OCI-M2 (cell line): ENCODE measurements around the gene AVEN.

Experiments used
- DNase-seq: peaks from one replicate; lab custom pipeline; 2025; ENCODE audit not compliant: unreplicated experiment; lab: John Stamatoyannopoulos, UW

The AVEN gene

GRCh38 chr15:33987444-33987843, 51.6 kb downstream of the AVEN start:
- no peak for DNase-seq

GRCh38 chr15:33985751-33986150, 53.3 kb downstream of the AVEN start:
- DNase-seq = no peak

- DNase-seq = no peak
Measured at GRCh38 chr15:33985287-33985686, 53.7 kb downstream of the AVEN start.

DNA sequence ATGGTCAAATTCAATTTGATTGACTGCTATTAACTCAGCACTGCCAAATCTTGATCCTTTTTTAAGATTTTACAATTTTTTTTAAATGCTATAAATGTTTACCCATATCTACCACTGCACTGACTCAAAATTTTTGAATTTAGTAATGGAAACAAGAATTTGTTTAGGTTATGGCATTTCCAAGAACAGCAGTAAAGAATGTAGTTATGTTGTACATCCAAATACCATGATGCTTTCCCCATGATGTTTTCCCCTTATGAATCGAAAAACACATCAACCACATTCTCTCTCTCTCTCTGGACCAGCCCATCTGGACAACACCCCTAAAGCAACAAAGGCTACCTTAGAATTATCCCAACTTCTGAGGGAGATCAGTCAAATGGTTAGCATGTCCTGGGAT, 56.5 kb downstream of the AVEN start:
- DNase-seq = no peak

DNA sequence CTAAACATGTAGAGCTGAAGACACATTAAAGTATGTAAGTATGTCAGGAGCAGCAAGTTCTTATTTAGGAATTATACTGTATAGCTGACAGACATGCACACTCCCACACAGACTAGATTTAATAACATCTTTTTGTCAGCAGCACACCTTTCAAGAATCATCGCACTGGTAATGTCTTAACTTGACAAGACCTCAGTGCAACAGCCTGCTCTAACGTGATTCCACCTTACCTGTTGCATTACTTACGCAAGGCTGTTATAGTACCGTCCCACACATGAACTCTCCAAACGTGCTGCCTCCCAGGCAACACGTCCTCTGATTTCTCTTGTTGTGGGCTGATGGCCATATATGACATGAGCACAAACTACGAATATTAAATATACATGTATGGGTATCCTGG, 58.8 kb downstream of the AVEN start:
- DNase-seq = no peak

DNA sequence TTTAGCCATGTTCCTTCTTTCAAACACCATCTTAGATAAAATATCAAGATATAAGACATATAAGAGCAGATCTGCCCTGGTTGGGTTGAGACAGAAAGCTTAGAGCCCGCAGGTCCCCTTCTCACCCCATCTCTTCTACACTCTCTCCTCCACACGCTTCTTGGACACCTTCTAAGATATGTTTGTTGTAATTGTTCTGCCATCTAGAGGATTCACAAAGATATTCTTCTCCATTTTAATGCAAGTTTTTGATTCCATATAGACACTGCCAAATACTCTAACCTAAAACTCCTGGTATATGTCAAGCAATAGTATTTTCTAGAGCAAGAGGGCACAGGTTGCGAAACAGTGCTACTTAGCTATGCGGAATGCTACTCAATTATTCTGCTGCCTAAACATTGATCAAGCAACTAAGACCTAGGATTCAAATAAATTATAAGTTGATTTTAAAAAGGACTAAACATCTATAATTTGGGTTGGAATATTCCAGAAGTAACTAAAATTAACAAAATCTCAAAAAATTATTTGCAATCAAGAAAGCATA, 63.9 kb downstream of the AVEN start:
- no peak for DNase-seq

DNA sequence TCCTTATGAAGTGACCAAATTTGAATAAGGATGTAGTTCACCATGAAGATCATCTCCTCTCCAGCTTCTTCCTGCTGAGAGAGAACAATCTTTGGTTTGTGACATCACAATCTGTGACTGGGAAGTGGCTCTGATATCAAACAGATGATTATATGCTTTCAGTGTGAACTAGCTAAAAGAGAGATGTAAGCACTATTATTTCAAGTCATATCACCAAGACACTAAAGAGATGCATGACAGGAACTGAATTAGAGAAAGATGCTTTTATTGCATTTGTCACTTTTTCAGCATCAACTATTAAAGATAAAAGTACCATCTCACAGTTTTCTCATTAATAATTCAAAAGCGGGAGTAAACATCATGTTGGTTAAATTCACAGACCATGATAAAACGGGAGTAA, 67.2 kb downstream of the AVEN start:
- DNase-seq = no peak

DNA sequence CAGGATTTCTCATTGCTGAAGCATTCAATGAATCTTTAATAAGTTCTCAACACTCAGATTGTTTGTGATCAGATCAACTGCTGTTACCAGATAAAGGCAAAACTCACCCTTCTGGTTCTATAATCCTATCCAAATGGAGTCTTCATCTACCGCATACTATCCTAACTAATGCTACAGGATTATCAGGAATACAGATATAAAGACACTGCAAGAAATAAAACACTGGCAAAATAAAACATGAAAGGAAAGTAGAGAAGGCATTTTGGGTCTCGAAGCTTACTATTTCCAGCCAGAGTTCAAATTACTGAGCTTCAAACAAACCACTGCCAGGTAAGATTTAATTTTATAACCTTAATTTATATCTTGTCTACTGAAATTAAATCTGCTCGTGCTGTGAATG, 70.2 kb downstream of the AVEN start:
- no peak for DNase-seq

- no peak for DNase-seq
Measured at GRCh38 chr15:33968224-33968623, 70.8 kb downstream of the AVEN start, which contains the start of gene CHRM5. CHRM5 (plus strand) TSS chr15:33968497; CDS start chr15:34062718, 94,221 bp downstream.

DNA sequence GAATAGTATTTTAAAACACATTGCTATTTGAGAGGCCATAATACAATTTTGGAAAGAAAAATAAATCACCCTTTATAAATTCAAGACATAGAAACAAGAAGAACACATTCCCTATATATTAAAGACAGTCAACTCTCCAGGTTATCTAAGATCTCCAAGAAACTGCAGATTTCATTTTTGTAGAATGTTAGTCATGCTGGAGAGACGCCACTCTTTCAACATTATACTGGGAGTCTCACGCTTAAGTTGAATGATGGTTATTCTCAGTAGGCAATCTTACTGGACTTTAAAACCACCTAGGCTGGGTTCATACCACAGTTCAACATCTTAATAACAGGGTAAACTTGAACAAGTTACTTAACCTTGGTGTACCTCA, 74.4 kb downstream of the AVEN start:
- no peak for DNase-seq

DNA sequence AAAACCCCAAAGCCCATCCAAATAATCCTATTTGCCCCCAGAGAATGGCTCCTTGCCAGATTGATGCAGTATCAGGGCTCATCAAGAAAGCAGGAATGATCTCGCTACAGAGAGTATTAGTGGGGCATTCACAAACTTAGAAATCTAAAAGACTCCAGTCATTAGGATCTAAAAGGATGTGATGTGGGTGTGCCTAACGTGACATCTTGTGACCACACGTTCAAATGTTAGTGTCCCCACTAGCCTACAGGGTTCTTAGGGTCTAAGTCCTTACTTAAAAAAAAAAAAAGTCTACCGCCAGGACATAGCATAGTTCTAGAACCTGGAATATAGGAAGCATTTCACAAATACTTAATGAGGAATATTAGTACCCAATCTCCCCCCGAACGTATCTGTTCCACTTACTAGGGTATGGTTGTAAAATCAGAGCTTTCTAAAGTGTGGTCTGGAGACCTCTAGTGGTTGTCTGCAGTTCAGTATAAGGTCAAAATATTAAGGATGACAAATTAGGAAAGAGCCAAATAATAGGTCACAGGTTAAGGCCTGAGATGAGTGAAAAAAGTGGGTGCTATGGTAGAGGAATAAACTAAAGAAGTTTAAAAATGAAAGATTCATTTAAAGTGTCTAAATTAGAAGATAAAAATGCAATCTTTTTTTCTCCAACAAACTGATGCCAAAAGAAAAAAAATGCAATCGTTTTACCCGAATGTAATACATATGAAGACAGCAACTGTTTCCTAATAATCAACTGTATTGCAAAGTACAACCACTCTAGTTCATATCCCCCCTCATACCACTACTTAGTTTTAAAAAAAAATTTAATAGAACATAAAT, 75.0 kb downstream of the AVEN start:
- no peak for DNase-seq

- DNase-seq = no peak
Measured at GRCh38 chr15:33960549-33960935, 78.5 kb downstream of the AVEN start.

DNA sequence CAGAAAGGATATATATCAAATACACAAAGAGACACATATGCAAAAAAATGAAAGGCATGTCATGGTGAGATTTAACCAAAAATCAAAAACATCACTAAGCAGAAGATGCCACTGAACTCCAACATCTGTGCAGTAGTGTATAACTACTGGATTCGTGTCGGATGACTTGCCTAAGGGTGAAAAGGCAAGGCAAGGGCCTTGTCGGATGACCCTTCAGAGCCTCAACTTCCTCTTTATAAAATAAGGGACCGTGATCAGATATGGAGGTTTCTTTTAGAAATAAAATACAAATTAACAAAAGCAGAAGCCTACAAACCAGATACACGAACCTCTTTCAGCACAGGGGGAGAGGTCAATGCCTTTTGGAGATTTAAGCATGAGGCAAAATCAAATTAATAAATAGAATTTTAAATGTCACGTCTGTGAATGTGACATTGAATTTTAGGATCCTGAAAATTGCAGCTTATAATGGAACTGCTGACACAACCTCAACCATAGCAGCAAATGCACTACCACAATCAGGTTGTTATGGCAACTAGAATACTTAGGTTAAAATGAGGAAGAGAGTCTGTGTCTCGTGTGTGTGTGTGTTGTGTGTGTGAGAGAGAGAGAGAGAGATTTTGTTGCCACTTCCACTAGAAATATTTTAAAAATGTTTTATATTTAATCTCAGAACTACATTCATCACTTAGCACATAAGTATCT, 79.0 kb downstream of the AVEN start:
- DNase-seq = no peak

- DNase-seq = peak; percentile 21
Measured at GRCh38 chr15:33956397-33956796, 82.6 kb downstream of the AVEN start.

DNA sequence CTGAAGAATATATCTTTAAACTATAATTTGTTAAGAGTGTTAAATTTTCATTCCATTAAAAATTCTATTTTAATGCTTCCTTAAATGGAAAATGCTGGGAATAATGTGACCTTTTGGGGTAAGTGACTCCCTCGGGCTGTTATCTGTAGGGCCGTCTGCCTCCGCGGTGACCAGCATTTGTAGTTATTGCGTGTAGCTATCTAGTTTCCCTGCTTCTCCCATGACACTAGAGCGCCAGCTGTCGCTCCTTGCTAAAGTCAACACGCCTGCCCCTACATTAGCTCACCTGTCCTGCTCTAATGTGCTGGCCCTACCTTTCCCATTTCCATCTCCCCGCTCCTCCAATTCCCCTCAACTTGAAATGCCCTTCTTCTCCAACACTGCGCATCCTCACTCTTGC, 83.1 kb downstream of the AVEN start:
- no peak for DNase-seq

- no peak for DNase-seq
Measured at GRCh38 chr15:33946152-33946551, 92.9 kb downstream of the AVEN start.

DNA sequence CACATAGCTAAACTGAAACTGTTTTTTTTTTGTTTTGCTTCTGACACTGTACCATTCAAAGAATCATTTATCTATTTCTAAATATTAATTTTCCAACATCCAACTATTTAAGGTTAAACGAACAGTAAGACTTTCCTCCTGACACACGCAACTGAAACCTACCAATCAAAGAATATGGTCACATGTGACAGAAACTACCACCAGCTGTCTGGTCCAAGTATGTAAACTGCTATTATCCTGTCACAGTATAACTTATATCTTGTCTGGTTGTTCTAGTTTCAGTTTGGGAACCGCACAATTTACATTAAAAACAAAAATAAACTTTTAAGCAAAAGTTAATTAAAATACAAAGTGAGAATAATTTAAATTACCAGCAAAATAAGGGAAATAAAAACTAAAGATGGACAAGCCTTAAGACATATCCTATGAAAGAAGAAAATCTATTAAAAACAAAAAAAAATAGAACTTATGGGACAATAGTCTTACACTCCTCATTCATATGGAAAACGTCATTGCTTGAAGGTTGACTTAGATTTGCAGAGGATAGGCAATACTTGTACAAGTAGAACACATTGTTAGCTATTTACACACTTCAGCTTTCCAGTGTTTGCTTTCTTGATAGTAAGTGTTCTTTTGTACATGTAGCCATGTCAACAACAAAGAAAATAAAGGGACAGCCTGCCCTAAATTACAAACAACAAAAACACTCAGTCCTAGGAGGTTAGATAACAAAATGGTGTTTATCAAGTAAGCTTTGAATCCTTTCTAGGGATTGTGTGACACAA, 97.5 kb downstream of the AVEN start:
- no peak for DNase-seq

GRCh38 chr15:33934921-33935320, 104.1 kb downstream of the AVEN start:
- DNase-seq = no peak

- no peak for DNase-seq
Measured at GRCh38 chr15:33934396-33934795, 104.6 kb downstream of the AVEN start.

- no peak for DNase-seq
Measured at GRCh38 chr15:33932734-33933133, 106.3 kb downstream of the AVEN start.

DNA sequence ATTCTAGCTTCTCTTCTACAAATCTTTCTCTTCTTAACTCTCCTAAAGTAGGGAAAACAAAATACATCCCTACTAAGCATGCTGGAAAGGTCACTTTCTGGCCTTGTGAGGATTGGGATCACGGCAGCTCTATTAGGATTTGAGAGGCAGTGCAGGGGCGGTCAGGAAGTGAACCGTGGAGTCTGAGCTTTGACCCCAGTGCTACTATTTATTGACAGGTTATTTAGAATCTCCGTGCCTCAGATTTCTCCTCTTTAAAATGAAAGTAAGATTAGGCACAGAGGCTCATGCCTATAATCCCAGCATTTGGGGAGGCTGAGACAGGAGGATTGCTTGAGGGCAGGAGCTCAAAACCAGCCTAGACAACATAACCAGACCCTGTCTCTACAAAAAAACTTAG, 112.7 kb downstream of the AVEN start:
- no peak for DNase-seq
